Measurements from ENCODE around the gene MRPL52. TPM values are rescaled to one million over a fixed set of nuclear protein-coding genes. Genes with fewer than 3 reads are reported as not detected.

The MRPL52 gene
- total RNA-seq, 4 donors from 2014 or later, result 15.9 to 55.1 (median 37.7) TPM

DNA sequence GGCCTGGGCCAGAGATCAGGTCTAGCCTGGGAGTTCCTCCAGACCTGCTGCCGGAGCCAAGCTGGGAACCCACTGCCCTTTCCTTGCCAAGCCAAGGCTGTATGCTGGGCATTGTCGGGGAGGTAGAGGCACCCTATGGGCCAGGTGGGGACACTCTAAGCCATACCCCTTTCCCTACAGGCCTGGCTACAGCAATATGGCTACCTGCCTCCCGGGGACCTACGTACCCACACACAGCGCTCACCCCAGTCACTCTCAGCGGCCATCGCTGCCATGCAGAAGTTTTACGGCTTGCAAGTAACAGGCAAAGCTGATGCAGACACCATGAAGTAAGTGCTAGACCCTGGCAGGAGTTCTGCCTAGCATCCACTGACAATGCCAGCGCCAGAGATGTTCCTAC is 11.6 kb downstream of the MRPL52 start:
- ATAC-seq (ENCODE audit: low FRiP score), result no peak
- no peak for TF ChIP-seq CTCF (IDR thresholded peaks at IDR 0.05)

GRCh38 chr14:22841769-22842168 is 12.1 kb downstream of the MRPL52 start:
- TF ChIP-seq CTCF (IDR thresholded peaks at IDR 0.05), result no peak
- ATAC-seq (ENCODE audit: low FRiP score) (no peak), DNase-seq (ENCODE audit: low spot score) (no peak)

More for the DNA sequence above, 11.6 kb downstream of the MRPL52 start:
- DNase-seq (ENCODE audit: low spot score), result no peak

GRCh38 chr14:22842211-22843122 is 12.8 kb downstream of the MRPL52 start:
- TF ChIP-seq CTCF (IDR thresholded peaks at IDR 0.05), result no peak
- ATAC-seq (ENCODE audit: low FRiP score) (no peak), DNase-seq (ENCODE audit: low spot score) (no peak)

GRCh38 chr14:22843123-22843925 is 13.6 kb downstream of the MRPL52 start:
- DNase-seq (ENCODE audit: low spot score) (no peak), ATAC-seq (ENCODE audit: low FRiP score) (no peak)
- no peak for TF ChIP-seq CTCF (IDR thresholded peaks at IDR 0.05)

DNA sequence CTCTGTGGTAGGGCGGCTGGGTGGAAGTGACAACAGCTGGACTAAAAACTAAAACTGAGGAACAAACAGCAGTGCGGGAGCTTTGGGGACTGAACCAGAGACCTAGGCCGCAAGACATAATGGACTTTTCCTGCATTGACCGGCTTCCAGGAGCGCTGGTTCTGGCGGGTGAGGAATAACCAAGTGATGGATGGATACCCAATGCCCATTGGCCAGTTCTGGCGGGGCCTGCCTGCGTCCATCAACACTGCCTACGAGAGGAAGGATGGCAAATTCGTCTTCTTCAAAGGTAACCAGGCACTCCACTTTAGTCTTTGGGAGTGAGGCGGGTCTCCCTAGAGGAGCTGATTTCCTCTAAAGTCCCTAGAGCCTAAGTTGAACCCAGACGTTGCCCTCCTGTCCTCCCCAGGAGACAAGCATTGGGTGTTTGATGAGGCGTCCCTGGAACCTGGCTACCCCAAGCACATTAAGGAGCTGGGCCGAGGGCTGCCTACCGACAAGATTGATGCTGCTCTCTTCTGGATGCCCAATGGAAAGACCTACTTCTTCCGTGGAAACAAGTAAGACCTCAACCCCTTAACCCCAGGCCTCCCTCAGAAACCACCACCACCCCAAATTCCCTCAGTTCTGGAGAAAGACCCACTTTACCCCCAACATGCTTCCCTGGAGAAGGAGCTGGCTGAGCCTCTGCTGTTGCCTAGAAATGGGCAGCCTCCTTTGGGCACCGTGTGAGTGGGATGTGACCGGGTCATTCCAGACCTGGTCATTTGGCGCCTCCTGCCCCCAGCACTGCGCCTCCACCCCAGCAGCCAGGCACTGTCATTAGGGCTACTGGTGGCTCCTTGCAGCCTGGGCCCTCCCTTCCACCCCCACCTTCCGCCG is 14.8 kb downstream of the MRPL52 start:
- no peak for DNase-seq (ENCODE audit: low spot score)
- no peak for TF ChIP-seq CTCF (IDR thresholded peaks at IDR 0.05)
- no peak for ATAC-seq (ENCODE audit: low FRiP score)

GRCh38 chr14:22845103-22845394 is 15.4 kb downstream of the MRPL52 start:
- no peak for TF ChIP-seq CTCF (IDR thresholded peaks at IDR 0.05)
- no peak for ATAC-seq (ENCODE audit: low FRiP score)
- no peak for DNase-seq (ENCODE audit: low spot score)
